GM23338 (cell line): Measurements from ENCODE around the gene XYLT1.

Experiments used
- EZH2 ChIP-seq: fragments of 200-600 bp; sonication (generic); IDR thresholded peaks from one replicate; pipeline ENCODE4 v1.8.0; 2017; ENCODE audit warnings: antibody characterized with exemption, mild to moderate bottlenecking, low read depth; ENCODE audit not compliant: unreplicated experiment
- EZH2phosphoT487 ChIP-seq: fragments of 200-600 bp; sonication (generic); IDR thresholded peaks from one replicate; pipeline ENCODE4 v1.8.1; 2018; ENCODE audit warnings: antibody characterized with exemption; ENCODE audit not compliant: unreplicated experiment
- JUNB ChIP-seq: IDR thresholded peaks from one replicate; pipeline ENCODE4 v1.6.1; 2016; ENCODE audit warnings: antibody characterized with exemption; ENCODE audit not compliant: unreplicated experiment
- POLR2AphosphoS5 ChIP-seq: IDR thresholded peaks from 2 replicates; pipeline ENCODE4 v1.6.1; 2016; ENCODE audit warnings: antibody characterized with exemption, low read depth
- ZNF114 ChIP-seq: fragments of 250-450 bp; sonication (Bioruptor Pico); IDR thresholded peaks from 2 replicates; pipeline ENCODE4 v1.5.0; 2020; ENCODE audit warnings: mild to moderate bottlenecking, moderate library complexity
- ZNF331 ChIP-seq: fragments of 250-450 bp; sonication (Bioruptor Pico); IDR thresholded peaks from 2 replicates; pipeline ENCODE4 v1.5.0; 2020; ENCODE audit warnings: low read depth, mild to moderate bottlenecking, moderate library complexity
- TF ChIP-seq, protein P1 (sequence below), 2 experiments: fragments of 200-600 bp in 1 of 2; sonication (generic) in 1 of 2; conservative IDR thresholded peaks; 2 replicates each; pipeline versions ENCODE4 v1.5.1 to v1.6.1; 2016 to 2017; ENCODE audit warnings: antibody characterized with exemption in 2 of 2, low read depth in 2 of 2, mild to moderate bottlenecking in 2 of 2, moderate library complexity in 1 of 2
- TF ChIP-seq, protein P2 (sequence below): IDR thresholded peaks from one replicate; pipeline ENCODE4 v1.6.1; 2018; ENCODE audit warnings: antibody characterized with exemption; ENCODE audit not compliant: unreplicated experiment

DNA sequence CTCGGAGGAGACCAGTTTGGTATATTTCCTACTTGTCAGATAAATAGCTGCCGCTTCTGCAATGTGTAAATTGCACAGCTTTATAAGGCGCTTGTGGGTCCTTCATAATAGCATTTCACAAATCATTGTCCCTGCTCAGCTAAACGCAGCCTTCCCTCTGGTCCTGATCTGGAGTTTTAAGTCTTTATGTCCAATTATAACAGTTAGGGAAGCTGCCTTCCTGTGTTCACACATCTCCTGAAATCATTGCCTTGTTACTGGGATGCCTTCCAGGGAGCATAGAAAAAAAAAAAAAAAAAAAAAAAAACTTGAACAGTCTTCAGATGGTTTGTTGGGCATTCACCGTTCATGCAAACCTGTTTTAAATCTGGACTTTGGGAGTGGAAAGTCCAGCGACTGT, 342.0 kb downstream of the XYLT1 start:
- TF ChIP-seq, protein P1, sequence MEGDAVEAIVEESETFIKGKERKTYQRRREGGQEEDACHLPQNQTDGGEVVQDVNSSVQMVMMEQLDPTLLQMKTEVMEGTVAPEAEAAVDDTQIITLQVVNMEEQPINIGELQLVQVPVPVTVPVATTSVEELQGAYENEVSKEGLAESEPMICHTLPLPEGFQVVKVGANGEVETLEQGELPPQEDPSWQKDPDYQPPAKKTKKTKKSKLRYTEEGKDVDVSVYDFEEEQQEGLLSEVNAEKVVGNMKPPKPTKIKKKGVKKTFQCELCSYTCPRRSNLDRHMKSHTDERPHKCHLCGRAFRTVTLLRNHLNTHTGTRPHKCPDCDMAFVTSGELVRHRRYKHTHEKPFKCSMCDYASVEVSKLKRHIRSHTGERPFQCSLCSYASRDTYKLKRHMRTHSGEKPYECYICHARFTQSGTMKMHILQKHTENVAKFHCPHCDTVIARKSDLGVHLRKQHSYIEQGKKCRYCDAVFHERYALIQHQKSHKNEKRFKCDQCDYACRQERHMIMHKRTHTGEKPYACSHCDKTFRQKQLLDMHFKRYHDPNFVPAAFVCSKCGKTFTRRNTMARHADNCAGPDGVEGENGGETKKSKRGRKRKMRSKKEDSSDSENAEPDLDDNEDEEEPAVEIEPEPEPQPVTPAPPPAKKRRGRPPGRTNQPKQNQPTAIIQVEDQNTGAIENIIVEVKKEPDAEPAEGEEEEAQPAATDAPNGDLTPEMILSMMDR (conservative IDR thresholded peaks at IDR 0.05; ENCODE audit: low read depth in 2 of 2): no peak
- no peak for TF ChIP-seq ZNF114
- no peak for TF ChIP-seq EZH2
- TF ChIP-seq, protein P2, sequence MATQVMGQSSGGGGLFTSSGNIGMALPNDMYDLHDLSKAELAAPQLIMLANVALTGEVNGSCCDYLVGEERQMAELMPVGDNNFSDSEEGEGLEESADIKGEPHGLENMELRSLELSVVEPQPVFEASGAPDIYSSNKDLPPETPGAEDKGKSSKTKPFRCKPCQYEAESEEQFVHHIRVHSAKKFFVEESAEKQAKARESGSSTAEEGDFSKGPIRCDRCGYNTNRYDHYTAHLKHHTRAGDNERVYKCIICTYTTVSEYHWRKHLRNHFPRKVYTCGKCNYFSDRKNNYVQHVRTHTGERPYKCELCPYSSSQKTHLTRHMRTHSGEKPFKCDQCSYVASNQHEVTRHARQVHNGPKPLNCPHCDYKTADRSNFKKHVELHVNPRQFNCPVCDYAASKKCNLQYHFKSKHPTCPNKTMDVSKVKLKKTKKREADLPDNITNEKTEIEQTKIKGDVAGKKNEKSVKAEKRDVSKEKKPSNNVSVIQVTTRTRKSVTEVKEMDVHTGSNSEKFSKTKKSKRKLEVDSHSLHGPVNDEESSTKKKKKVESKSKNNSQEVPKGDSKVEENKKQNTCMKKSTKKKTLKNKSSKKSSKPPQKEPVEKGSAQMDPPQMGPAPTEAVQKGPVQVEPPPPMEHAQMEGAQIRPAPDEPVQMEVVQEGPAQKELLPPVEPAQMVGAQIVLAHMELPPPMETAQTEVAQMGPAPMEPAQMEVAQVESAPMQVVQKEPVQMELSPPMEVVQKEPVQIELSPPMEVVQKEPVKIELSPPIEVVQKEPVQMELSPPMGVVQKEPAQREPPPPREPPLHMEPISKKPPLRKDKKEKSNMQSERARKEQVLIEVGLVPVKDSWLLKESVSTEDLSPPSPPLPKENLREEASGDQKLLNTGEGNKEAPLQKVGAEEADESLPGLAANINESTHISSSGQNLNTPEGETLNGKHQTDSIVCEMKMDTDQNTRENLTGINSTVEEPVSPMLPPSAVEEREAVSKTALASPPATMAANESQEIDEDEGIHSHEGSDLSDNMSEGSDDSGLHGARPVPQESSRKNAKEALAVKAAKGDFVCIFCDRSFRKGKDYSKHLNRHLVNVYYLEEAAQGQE: no peak
- TF ChIP-seq POLR2AphosphoS5: no peak
- no peak for TF ChIP-seq EZH2phosphoT487
- TF ChIP-seq JUNB: no peak
- TF ChIP-seq ZNF331 (CRISPR knock-in tag): no peak
